Astrocyte (in vitro differentiated cells and primary cell): ENCODE measurements around the gene ROPN1B.
"Not testable (repeated sequence)": the region's sequence is repeated elsewhere in the genome, so short reads cannot be mapped to it uniquely, and the experiment has no call there.

Experiments used
- CTCF ChIP-seq: IDR thresholded peaks from 2 replicates; pipeline ENCODE4 v1.5.1; 2011; ENCODE audit warnings: low read depth, mild to moderate bottlenecking, inconsistent platforms, low read length, moderate library complexity; ENCODE audit not compliant: insufficient read depth
- EZH2 ChIP-seq: IDR thresholded peaks from 2 replicates; pipeline ENCODE4 v1.6.1; 2012; ENCODE audit warnings: mild to moderate bottlenecking, low read length, inconsistent platforms; ENCODE audit not compliant: insufficient read depth

- TF ChIP-seq CTCF = peak; percentile 51
- not testable (repeated sequence) for TF ChIP-seq EZH2
These were observed 3.3 kb downstream of the ROPN1B start for GRCh38 chr3:125971997-125972944.
